Suprapubic skin (tissue), 4 donors: ENCODE measurements around the gene BCL7B.

Source experiments
- EP300 ChIP-seq: sonication (generic); formaldehyde crosslinking; IDR thresholded peaks from one replicate; pipeline ENCODE4 v1.6.1; 2017; ENCODE audit warnings: antibody characterized with exemption
- POLR2A ChIP-seq, 2 donors: fragments of 450-650 bp; IDR thresholded peaks; one replicate each; pipeline ENCODE4 v1.6.1; 2017; ENCODE audit warnings: antibody characterized with exemption in 2 of 2, mild to moderate bottlenecking in 2 of 2, moderate library complexity in 2 of 2
- POLR2AphosphoS5 ChIP-seq, 3 donors: sonication (generic); formaldehyde crosslinking; IDR thresholded peaks; one replicate each; pipeline ENCODE4 v1.6.1; 2017; ENCODE audit warnings: antibody characterized with exemption in 3 of 3
- TF ChIP-seq, protein P1 (sequence below), 2 donors: fragments of 200-600 bp in 1 of 2; fragments of 450-650 bp in 1 of 2; sonication (generic) in 1 of 2; IDR thresholded peaks; one replicate each; pipeline ENCODE4 v1.5.1; 2016 to 2019; ENCODE audit warnings: antibody characterized with exemption in 2 of 2, mild to moderate bottlenecking in 1 of 2, moderate library complexity in 1 of 2

DNA sequence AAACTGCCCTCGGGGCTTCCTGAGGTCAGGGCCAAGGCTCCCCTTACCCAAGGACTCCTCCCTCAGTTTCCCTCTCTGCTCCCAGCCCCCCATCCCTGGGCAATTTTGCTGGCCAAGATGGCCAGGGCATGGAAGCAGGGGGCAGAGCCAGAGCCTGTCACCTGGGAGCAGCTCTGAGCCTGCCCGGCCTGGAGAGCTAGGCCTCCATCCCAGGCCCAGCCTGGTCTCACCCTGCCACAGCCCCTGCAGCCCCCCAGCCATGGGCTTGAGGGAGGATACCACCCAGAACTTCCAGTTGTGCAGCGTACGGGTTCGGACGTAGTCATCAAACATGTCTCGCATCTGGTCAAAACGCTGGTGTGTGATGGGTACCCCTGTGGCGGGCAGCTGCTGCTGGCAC, 37.9 kb upstream of the BCL7B start:
- TF ChIP-seq, protein P1, sequence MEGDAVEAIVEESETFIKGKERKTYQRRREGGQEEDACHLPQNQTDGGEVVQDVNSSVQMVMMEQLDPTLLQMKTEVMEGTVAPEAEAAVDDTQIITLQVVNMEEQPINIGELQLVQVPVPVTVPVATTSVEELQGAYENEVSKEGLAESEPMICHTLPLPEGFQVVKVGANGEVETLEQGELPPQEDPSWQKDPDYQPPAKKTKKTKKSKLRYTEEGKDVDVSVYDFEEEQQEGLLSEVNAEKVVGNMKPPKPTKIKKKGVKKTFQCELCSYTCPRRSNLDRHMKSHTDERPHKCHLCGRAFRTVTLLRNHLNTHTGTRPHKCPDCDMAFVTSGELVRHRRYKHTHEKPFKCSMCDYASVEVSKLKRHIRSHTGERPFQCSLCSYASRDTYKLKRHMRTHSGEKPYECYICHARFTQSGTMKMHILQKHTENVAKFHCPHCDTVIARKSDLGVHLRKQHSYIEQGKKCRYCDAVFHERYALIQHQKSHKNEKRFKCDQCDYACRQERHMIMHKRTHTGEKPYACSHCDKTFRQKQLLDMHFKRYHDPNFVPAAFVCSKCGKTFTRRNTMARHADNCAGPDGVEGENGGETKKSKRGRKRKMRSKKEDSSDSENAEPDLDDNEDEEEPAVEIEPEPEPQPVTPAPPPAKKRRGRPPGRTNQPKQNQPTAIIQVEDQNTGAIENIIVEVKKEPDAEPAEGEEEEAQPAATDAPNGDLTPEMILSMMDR (IDR thresholded peaks at IDR 0.05) = no peak
- TF ChIP-seq POLR2AphosphoS5 (IDR thresholded peaks at IDR 0.05) = no peak
- TF ChIP-seq POLR2A (IDR thresholded peaks at IDR 0.05) = no peak
- TF ChIP-seq EP300 = no peak
